Stimulated activated CD4-positive, alpha-beta T cell treated with anti-CD3 and anti-CD28 coated beads, Interleukin-15, amount 100 ng/mL, for 24 hours (primary cell): Measurements from ENCODE around the gene CDH24.

Source experiments
- DNase-seq: peaks from one replicate; pipeline ENCODE4 v3.0.0-alpha.2; 2020

The CDH24 gene

GRCh38 chr14:23043145-23043544 is 14.2 kb downstream of the CDH24 start:
- DNase-seq: no peak

- no peak for DNase-seq
Measured at GRCh38 chr14:23042162-23042965, 15.0 kb downstream of the CDH24 start, which contains the start of gene PSMB11. Gene PSMB11 (plus strand): TSS chr14:23042212. CDS start chr14:23042226, 14 bp downstream.

GRCh38 chr14:23041729-23042128 is 15.6 kb downstream of the CDH24 start:
- no peak for DNase-seq

- DNase-seq: no peak
Measured at GRCh38 chr14:23040100-23040499, 17.2 kb downstream of the CDH24 start.

- no peak for DNase-seq
Measured at GRCh38 chr14:23035303-23036144, 21.8 kb downstream of the CDH24 start.

GRCh38 chr14:23034498-23035302 is 22.6 kb downstream of the CDH24 start, which contains the start of gene PSMB5:
Gene PSMB5 (minus strand): TSS chr14:23034900. CDS start chr14:23034881, 19 bp downstream.
- peak; percentile 91 for DNase-seq

- DNase-seq: no peak
Measured at GRCh38 chr14:23033801-23034497, 23.4 kb downstream of the CDH24 start.

- DNase-seq: no peak
Measured at GRCh38 chr14:23033251-23033727, 24.0 kb downstream of the CDH24 start.

GRCh38 chr14:23030936-23031335 is 26.4 kb downstream of the CDH24 start:
- no peak for DNase-seq

GRCh38 chr14:23028799-23029198 is 28.5 kb downstream of the CDH24 start:
- DNase-seq: peak; percentile 33

- DNase-seq: peak; percentile 40
Measured at GRCh38 chr14:23025151-23025814, 32.0 kb downstream of the CDH24 start.

- no peak for DNase-seq
Measured at GRCh38 chr14:23024612-23025075, 32.7 kb downstream of the CDH24 start.

GRCh38 chr14:23023795-23024152 is 33.5 kb downstream of the CDH24 start:
- DNase-seq: no peak

GRCh38 chr14:23023022-23023794 is 34.1 kb downstream of the CDH24 start:
- no peak for DNase-seq

- no peak for DNase-seq
Measured at GRCh38 chr14:23021889-23022442, 35.4 kb downstream of the CDH24 start.

- no peak for DNase-seq
Measured at GRCh38 chr14:23021434-23021833, 35.9 kb downstream of the CDH24 start.

GRCh38 chr14:23020143-23021128 is 36.9 kb downstream of the CDH24 start:
- no peak for DNase-seq

- no peak for DNase-seq
Measured at GRCh38 chr14:23018107-23018506, 39.2 kb downstream of the CDH24 start.

- DNase-seq: no peak
Measured at GRCh38 chr14:23017091-23017490, 40.2 kb downstream of the CDH24 start.
